H9 (cell line): ENCODE measurements around the gene HES6. TPM values are rescaled to one million over a fixed set of nuclear protein-coding genes. Genes with fewer than 3 reads are reported as not detected.
A peak's percentile ranks its signal among the peaks of the same experiment; 100 is the strongest.

ENCODE experiments used
- DNase-seq: peaks from one replicate; pipeline ENCODE4 v3.0.0-alpha.2; 2017
- H2AFZ ChIP-seq: one replicate; pipeline ENCODE4 v1.6.1; 2013; ENCODE audit warnings: mild to moderate bottlenecking, low read length, control low read depth, moderate library complexity
- H2AK5ac ChIP-seq: 2 replicates; pipeline ENCODE4 v1.6.1; 2013; ENCODE audit warnings: low read length, control low read depth, mixed read lengths; ENCODE audit not compliant: insufficient read length
- H2BK120ac ChIP-seq: one replicate; pipeline ENCODE4 v1.6.1; 2013; ENCODE audit warnings: low read depth, mild to moderate bottlenecking, low read length, control low read depth, inconsistent platforms; ENCODE audit not compliant: poor library complexity, severe bottlenecking
- H2BK12ac ChIP-seq: 2 replicates; pipeline ENCODE4 v1.6.1; 2013; ENCODE audit warnings: low read length, control low read depth, mixed read lengths, low read depth; ENCODE audit not compliant: insufficient read length
- H2BK15ac ChIP-seq: 2 replicates; pipeline ENCODE4 v1.6.1; 2013; ENCODE audit warnings: low read depth, low read length, control low read depth
- H2BK20ac ChIP-seq: one replicate; pipeline ENCODE4 v1.6.1; 2013; ENCODE audit warnings: low read depth, mild to moderate bottlenecking, low read length, control low read depth, inconsistent platforms; ENCODE audit not compliant: poor library complexity, severe bottlenecking
- H2BK5ac ChIP-seq: 2 replicates; pipeline ENCODE4 v1.6.1; 2013; ENCODE audit warnings: low read length, control low read depth, mixed read lengths; ENCODE audit not compliant: insufficient read length
- H3K14ac ChIP-seq: 2 replicates; pipeline ENCODE4 v1.6.1; 2013; ENCODE audit warnings: low read length, control low read depth; ENCODE audit not compliant: insufficient read depth
- H3K18ac ChIP-seq: 2 replicates; pipeline ENCODE4 v1.6.1; 2013; ENCODE audit warnings: low read depth, mild to moderate bottlenecking, mixed read lengths, low read length, control low read depth; ENCODE audit not compliant: insufficient read length
- H3K23ac ChIP-seq: 2 replicates; pipeline ENCODE4 v1.6.1; 2013; ENCODE audit warnings: low read length, control low read depth, mixed read lengths, low read depth; ENCODE audit not compliant: insufficient read length
- H3K23me2 ChIP-seq: 2 replicates; pipeline ENCODE4 v1.6.1; 2013; ENCODE audit warnings: low read depth, mild to moderate bottlenecking, mixed read lengths, low read length, control low read depth; ENCODE audit not compliant: insufficient read length, poor library complexity, severe bottlenecking
- H3K27ac ChIP-seq: 2 replicates; pipeline ENCODE4 v1.5.1; 2013; ENCODE audit warnings: low read length, control low read depth, mixed read lengths, low read depth; ENCODE audit not compliant: insufficient read length
- H3K27me3 ChIP-seq: 2 replicates; pipeline ENCODE4 v1.6.1; 2013; ENCODE audit warnings: low read length, control low read depth, inconsistent platforms; ENCODE audit not compliant: insufficient read depth
- H3K4ac ChIP-seq: 2 replicates; pipeline ENCODE4 v1.6.1; 2013; ENCODE audit warnings: low read depth, mild to moderate bottlenecking, control low read depth, inconsistent platforms, low read length, moderate library complexity
- H3K4me1 ChIP-seq: 2 replicates; pipeline ENCODE4 v1.6.1; 2013; ENCODE audit warnings: low read length, control low read depth, inconsistent platforms; ENCODE audit not compliant: insufficient read depth
- H3K4me2 ChIP-seq: 2 replicates; pipeline ENCODE4 v1.6.1; 2013; ENCODE audit warnings: low read length, control low read depth, mixed read lengths; ENCODE audit not compliant: insufficient read length, insufficient read depth
- H3K56ac ChIP-seq: 2 replicates; pipeline ENCODE4 v1.6.1; 2013; ENCODE audit warnings: low read depth, mild to moderate bottlenecking, mixed read lengths, low read length, control low read depth; ENCODE audit not compliant: insufficient read length
- H3K79me1 ChIP-seq: 2 replicates; pipeline ENCODE4 v1.6.1; 2013; ENCODE audit warnings: low read depth, mild to moderate bottlenecking, moderate library complexity, low read length, control low read depth, inconsistent platforms; ENCODE audit not compliant: insufficient read depth, poor library complexity, severe bottlenecking
- H3K79me2 ChIP-seq: 2 replicates; pipeline ENCODE4 v1.6.1; 2013; ENCODE audit warnings: low read length, control low read depth, inconsistent platforms; ENCODE audit not compliant: insufficient read depth
- H3K9ac ChIP-seq: 2 replicates; pipeline ENCODE4 v1.6.1; 2013; ENCODE audit warnings: low read length, control low read depth, mixed read lengths; ENCODE audit not compliant: insufficient read length; ENCODE audit errors: extremely low read depth
- H3K9me3 ChIP-seq: one replicate; pipeline ENCODE4 v1.6.1; 2013; ENCODE audit warnings: low read depth, low read length, inconsistent platforms; ENCODE audit not compliant: control insufficient read depth
- H3T11ph ChIP-seq: one replicate; pipeline ENCODE4 v1.6.1; 2013; ENCODE audit warnings: mild to moderate bottlenecking, low read length, control low read depth, inconsistent platforms
- H4K20me1 ChIP-seq: one replicate; pipeline ENCODE4 v1.6.1; 2013; ENCODE audit not compliant: control insufficient read depth, insufficient read length, insufficient read depth
- H4K5ac ChIP-seq: 2 replicates; pipeline ENCODE4 v1.6.1; 2013; ENCODE audit warnings: low read depth, mild to moderate bottlenecking, mixed read lengths, low read length, control low read depth; ENCODE audit not compliant: insufficient read length
- H4K8ac ChIP-seq: replicated peaks from 2 replicates; pipeline ENCODE4 v1.6.1; 2013; ENCODE audit warnings: low read length, control low read depth, mixed read lengths, low read depth; ENCODE audit not compliant: insufficient read length
- H4K91ac ChIP-seq: 2 replicates; pipeline ENCODE4 v1.6.1; 2013; ENCODE audit warnings: low read depth, mild to moderate bottlenecking, moderate library complexity, mixed read lengths, low read length, control low read depth; ENCODE audit not compliant: insufficient read length
- H3K27ac Mint-ChIP-seq, 3 experiments: 2 replicates in 2 of 3; 3 replicates in 1 of 3; pipeline ENCODE4 v1.8.0; 2020 to 2021; ENCODE audit warnings: mixed read lengths in 3 of 3, mild to moderate bottlenecking in 1 of 3, moderate library complexity in 1 of 3
- H3K27me3 Mint-ChIP-seq: 2 replicates; pipeline ENCODE4 v1.8.0; 2021; ENCODE audit warnings: low read depth, mild to moderate bottlenecking, moderate library complexity, mixed read lengths
- H3K36me3 Mint-ChIP-seq, 3 experiments: 2 replicates in 2 of 3; 3 replicates in 1 of 3; pipeline ENCODE4 v1.8.0; 2020 to 2021; ENCODE audit warnings: low read depth in 3 of 3, mixed read lengths in 3 of 3; ENCODE audit not compliant: insufficient read depth in 1 of 3
- H3K4me1 Mint-ChIP-seq, 2 experiments: 2 replicates each; pipeline ENCODE4 v1.8.0; 2020; ENCODE audit warnings: mixed read lengths in 2 of 2
- H3K4me3 Mint-ChIP-seq, 2 experiments: 2 replicates in 1 of 2; 3 replicates in 1 of 2; pipeline ENCODE4 v1.8.0; 2020 to 2021; ENCODE audit warnings: mild to moderate bottlenecking in 2 of 2, mixed read lengths in 2 of 2, moderate library complexity in 1 of 2
- H3K9me3 Mint-ChIP-seq, 2 experiments: 2 replicates in 1 of 2; 3 replicates in 1 of 2; pipeline ENCODE4 v1.8.0; 2020; ENCODE audit warnings: mild to moderate bottlenecking in 2 of 2, mixed read lengths in 2 of 2, moderate library complexity in 1 of 2
- CTCF ChIP-seq: fragments of 200-600 bp; sonication (generic); conservative IDR thresholded peaks from 3 replicates; pipeline ENCODE4 v1.8.0; 2021; ENCODE audit warnings: antibody characterized with exemption, mild to moderate bottlenecking
- WGBS: extraction: QIAGEN DNeasy Blood & Tissue Kit; methylation state at CpG from one replicate; pipeline ENCODE4 v1.1.7; 2013; ENCODE audit warnings: missing lambda C conversion rate, low lambda C conversion rate, mixed read lengths; ENCODE audit not compliant: insufficient read length; ENCODE audit errors: extremely low coverage; 5-methylcytosine and 5-hydroxymethylcytosine counted together
- total RNA-seq: library from RNA; stranded (reverse); gene quantifications from 2 replicates; pipeline ENCODE4 v1.2.1, GENCODE V29; 2021

The HES6 gene
- total RNA-seq, 1 experiment from 2014 or later, result 27.1 TPM

GRCh38 chr2:238286551-238286950 is 46.7 kb upstream of the HES6 start:
- Histone ChIP-seq H3K14ac (no peak overlapping the region), H4K8ac (no peak overlapping the region), H2BK20ac (no peak overlapping the region), H2AFZ (no peak overlapping the region), H3K9ac (no peak overlapping the region), H4K91ac (no peak overlapping the region), H3K56ac (no peak overlapping the region), H3K4me1 (no peaks in the 10 kb centered on the region; the same call in 1 of the 2 replicates), H3K23ac (no peak overlapping the region), H3K27me3 (no peaks in the 10 kb centered on the region), H3K4ac (no peak overlapping the region; the same call in 1 of the 2 replicates), H3K18ac (peak overlapping the region; percentile 29), H3K23me2 (peaks cover 11% of the 10 kb centered on the region), H3K79me2 (no peaks in the 10 kb centered on the region; the same call in 1 of the 2 replicates), H2BK12ac (no peak overlapping the region), H4K20me1 (no peaks in the 10 kb centered on the region), H2BK15ac (no peak overlapping the region), H3K4me2 (no peak overlapping the region), H3K27ac (no peak overlapping the region), H4K5ac (no peak overlapping the region), H2AK5ac (no peak overlapping the region), H3T11ph (no peak overlapping the region), H2BK120ac (no peak overlapping the region), H3K79me1 (no peaks in the 10 kb centered on the region), H2BK5ac (no peak overlapping the region), H3K9me3 (no peaks in the 10 kb centered on the region)
- H3K4me3 Mint-ChIP-seq, result peak overlapping the region; percentile 85 to 89; a peak in 2 of 5 replicates
- H3K36me3 Mint-ChIP-seq, result no peaks in the 10 kb centered on the region; a peak in 1 of 7 replicates
- H3K4me1 Mint-ChIP-seq, result peaks cover 37 to 54% of the 10 kb centered on the region in 2 experiments
- WGBS, result no CpG with 5 or more reads among the region's 7 CpGs
- no peaks in the 10 kb centered on the region for H3K9me3 Mint-ChIP-seq
- H3K27ac Mint-ChIP-seq, result no peak overlapping the region
- DNase-seq, result no peak
- TF ChIP-seq CTCF, result no peak
- H3K27me3 Mint-ChIP-seq, result peaks cover 9% of the 10 kb centered on the region
